Measurements from ENCODE around the gene MAJIN.

GRCh38 chr11:64894070-64894811, 77.7 kb downstream of the MAJIN start:
- TF ChIP-seq, protein P1, sequence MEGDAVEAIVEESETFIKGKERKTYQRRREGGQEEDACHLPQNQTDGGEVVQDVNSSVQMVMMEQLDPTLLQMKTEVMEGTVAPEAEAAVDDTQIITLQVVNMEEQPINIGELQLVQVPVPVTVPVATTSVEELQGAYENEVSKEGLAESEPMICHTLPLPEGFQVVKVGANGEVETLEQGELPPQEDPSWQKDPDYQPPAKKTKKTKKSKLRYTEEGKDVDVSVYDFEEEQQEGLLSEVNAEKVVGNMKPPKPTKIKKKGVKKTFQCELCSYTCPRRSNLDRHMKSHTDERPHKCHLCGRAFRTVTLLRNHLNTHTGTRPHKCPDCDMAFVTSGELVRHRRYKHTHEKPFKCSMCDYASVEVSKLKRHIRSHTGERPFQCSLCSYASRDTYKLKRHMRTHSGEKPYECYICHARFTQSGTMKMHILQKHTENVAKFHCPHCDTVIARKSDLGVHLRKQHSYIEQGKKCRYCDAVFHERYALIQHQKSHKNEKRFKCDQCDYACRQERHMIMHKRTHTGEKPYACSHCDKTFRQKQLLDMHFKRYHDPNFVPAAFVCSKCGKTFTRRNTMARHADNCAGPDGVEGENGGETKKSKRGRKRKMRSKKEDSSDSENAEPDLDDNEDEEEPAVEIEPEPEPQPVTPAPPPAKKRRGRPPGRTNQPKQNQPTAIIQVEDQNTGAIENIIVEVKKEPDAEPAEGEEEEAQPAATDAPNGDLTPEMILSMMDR (IDR thresholded peaks at IDR 0.05) = peak; percentile 88
- TF ChIP-seq, protein P2, sequence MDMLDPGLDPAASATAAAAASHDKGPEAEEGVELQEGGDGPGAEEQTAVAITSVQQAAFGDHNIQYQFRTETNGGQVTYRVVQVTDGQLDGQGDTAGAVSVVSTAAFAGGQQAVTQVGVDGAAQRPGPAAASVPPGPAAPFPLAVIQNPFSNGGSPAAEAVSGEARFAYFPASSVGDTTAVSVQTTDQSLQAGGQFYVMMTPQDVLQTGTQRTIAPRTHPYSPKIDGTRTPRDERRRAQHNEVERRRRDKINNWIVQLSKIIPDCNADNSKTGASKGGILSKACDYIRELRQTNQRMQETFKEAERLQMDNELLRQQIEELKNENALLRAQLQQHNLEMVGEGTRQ (IDR thresholded peaks at IDR 0.05; ENCODE audit: borderline replicate concordance, low read depth, low read length) = no peak
- peak; percentile 75 for TF ChIP-seq RAD21 (IDR thresholded peaks at IDR 0.05; ENCODE audit: low read length)
- no peak for TF ChIP-seq NRF1 (IDR thresholded peaks at IDR 0.05; ENCODE audit: low read depth, low read length)
- TF ChIP-seq TAF1 (IDR thresholded peaks at IDR 0.05; ENCODE audit: borderline replicate concordance, low read depth, low read length) = no peak
- TF ChIP-seq GABPA (IDR thresholded peaks at IDR 0.05; ENCODE audit: low read depth) = no peak
- no peak for TF ChIP-seq GATA2 (CRISPR knock-in tag; IDR thresholded peaks at IDR 0.05)
- no peak for TF ChIP-seq POLR2AphosphoS5 (IDR thresholded peaks at IDR 0.05; ENCODE audit: low read depth, low read length)

Measured in SK-N-SH (cell line).